Astrocyte (in vitro differentiated cells and primary cell): Measurements from ENCODE around the gene MAPRE2. TPM values are rescaled to one million over a fixed set of nuclear protein-coding genes. Genes with fewer than 3 reads are reported as not detected.

Experiments used
- DNase-seq: peaks from one replicate; pipeline ENCODE4 v3.0.0-alpha.2; 2010; ENCODE audit warnings: low read depth
- FAIRE-seq: peaks from 2 replicates; lab custom pipeline; 2011; peaks lifted over from hg19 to GRCh38; lab: Jason Lieb, UNC
- H2AFZ ChIP-seq: 2 replicates; pipeline ENCODE4 v1.6.0; 2012; ENCODE audit warnings: low read depth, low read length, inconsistent platforms
- H3K27ac ChIP-seq: 2 replicates; pipeline ENCODE4 v1.5.1; 2011; ENCODE audit warnings: low read depth, low read length, inconsistent platforms
- H3K27me3 ChIP-seq: 2 replicates; pipeline ENCODE4 v1.6.0; 2011; ENCODE audit warnings: low read length, inconsistent platforms; ENCODE audit not compliant: insufficient read depth
- H3K36me3 ChIP-seq: 2 replicates; pipeline ENCODE4 v1.5.1; 2011; ENCODE audit warnings: low read length, inconsistent platforms; ENCODE audit not compliant: insufficient read depth
- H3K4me1 ChIP-seq: 2 replicates; pipeline ENCODE4 v1.5.1; 2011; ENCODE audit warnings: low read length, inconsistent platforms; ENCODE audit not compliant: insufficient read depth
- H3K4me2 ChIP-seq: 2 replicates; pipeline ENCODE4 v1.6.0; 2012; ENCODE audit warnings: low read length, inconsistent platforms
- H3K4me3 ChIP-seq: 2 replicates; pipeline ENCODE4 v1.5.1; 2011; ENCODE audit warnings: low read depth, mild to moderate bottlenecking, low read length, inconsistent platforms; ENCODE audit not compliant: insufficient read depth
- H3K79me2 ChIP-seq: 2 replicates; pipeline ENCODE4 v1.6.0; 2012; ENCODE audit warnings: mild to moderate bottlenecking, low read length, inconsistent platforms; ENCODE audit not compliant: insufficient read depth
- H3K9ac ChIP-seq: 2 replicates; pipeline ENCODE4 v1.6.0; 2012; ENCODE audit warnings: mild to moderate bottlenecking, low read length, inconsistent platforms
- H3K9me3 ChIP-seq: 2 replicates; pipeline ENCODE4 v1.5.1; 2012; ENCODE audit warnings: low read depth, mild to moderate bottlenecking, low read length, inconsistent platforms; ENCODE audit not compliant: insufficient read depth
- H4K20me1 ChIP-seq: 2 replicates; pipeline ENCODE4 v1.6.0; 2012; ENCODE audit warnings: low read length, inconsistent platforms; ENCODE audit not compliant: insufficient read depth
- H3K27ac Mint-ChIP-seq: one replicate; pipeline ENCODE4 v1.8.0; 2021; ENCODE audit warnings: mild to moderate bottlenecking, mixed read lengths; ENCODE audit not compliant: unreplicated experiment
- H3K27me3 Mint-ChIP-seq: one replicate; pipeline ENCODE4 v1.8.0; 2021; ENCODE audit warnings: low read depth, mixed read lengths; ENCODE audit not compliant: unreplicated experiment
- H3K36me3 Mint-ChIP-seq: one replicate; pipeline ENCODE4 v1.8.0; 2021; ENCODE audit warnings: low read depth, mixed read lengths; ENCODE audit not compliant: unreplicated experiment
- H3K4me1 Mint-ChIP-seq: one replicate; pipeline ENCODE4 v1.8.0; 2021; ENCODE audit warnings: low read depth, mixed read lengths; ENCODE audit not compliant: unreplicated experiment
- H3K4me3 Mint-ChIP-seq: one replicate; pipeline ENCODE4 v1.8.0; 2021; ENCODE audit warnings: mild to moderate bottlenecking, moderate library complexity, mixed read lengths; ENCODE audit not compliant: unreplicated experiment
- H3K9me3 Mint-ChIP-seq: one replicate; pipeline ENCODE4 v1.8.0; 2021; ENCODE audit warnings: mild to moderate bottlenecking, mixed read lengths; ENCODE audit not compliant: unreplicated experiment
- EZH2 ChIP-seq: IDR thresholded peaks from 2 replicates; pipeline ENCODE4 v1.6.1; 2012; ENCODE audit warnings: mild to moderate bottlenecking, low read length, inconsistent platforms; ENCODE audit not compliant: insufficient read depth
- total RNA-seq: library from RNA; stranded (reverse); gene quantifications from 2 replicates; pipeline ENCODE4 v1.2.1, GENCODE V29; 2021
- TF ChIP-seq, protein P1 (sequence below): IDR thresholded peaks from 2 replicates; pipeline ENCODE4 v1.5.1; 2011; ENCODE audit warnings: low read depth, mild to moderate bottlenecking, inconsistent platforms, low read length, moderate library complexity; ENCODE audit not compliant: insufficient read depth

MAPRE2 gene
- total RNA-seq, 1 donor from 2014 or later: 33.8 TPM

GRCh38 chr18:35142275-35142615, 101.0 kb downstream of the MAPRE2 start:
- no peak for TF ChIP-seq EZH2
- TF ChIP-seq, protein P1, sequence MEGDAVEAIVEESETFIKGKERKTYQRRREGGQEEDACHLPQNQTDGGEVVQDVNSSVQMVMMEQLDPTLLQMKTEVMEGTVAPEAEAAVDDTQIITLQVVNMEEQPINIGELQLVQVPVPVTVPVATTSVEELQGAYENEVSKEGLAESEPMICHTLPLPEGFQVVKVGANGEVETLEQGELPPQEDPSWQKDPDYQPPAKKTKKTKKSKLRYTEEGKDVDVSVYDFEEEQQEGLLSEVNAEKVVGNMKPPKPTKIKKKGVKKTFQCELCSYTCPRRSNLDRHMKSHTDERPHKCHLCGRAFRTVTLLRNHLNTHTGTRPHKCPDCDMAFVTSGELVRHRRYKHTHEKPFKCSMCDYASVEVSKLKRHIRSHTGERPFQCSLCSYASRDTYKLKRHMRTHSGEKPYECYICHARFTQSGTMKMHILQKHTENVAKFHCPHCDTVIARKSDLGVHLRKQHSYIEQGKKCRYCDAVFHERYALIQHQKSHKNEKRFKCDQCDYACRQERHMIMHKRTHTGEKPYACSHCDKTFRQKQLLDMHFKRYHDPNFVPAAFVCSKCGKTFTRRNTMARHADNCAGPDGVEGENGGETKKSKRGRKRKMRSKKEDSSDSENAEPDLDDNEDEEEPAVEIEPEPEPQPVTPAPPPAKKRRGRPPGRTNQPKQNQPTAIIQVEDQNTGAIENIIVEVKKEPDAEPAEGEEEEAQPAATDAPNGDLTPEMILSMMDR: no peak
- Histone ChIP-seq H3K9ac (no peak overlapping the region), H3K4me2 (no peak overlapping the region), H3K79me2 (no peaks in the 10 kb centered on the region), H3K4me1 (no peaks in the 10 kb centered on the region), H2AFZ (no peak overlapping the region), H3K9me3 (no peaks in the 10 kb centered on the region), H3K27me3 (no peaks in the 10 kb centered on the region), H4K20me1 (no peaks in the 10 kb centered on the region), H3K27ac (no peak overlapping the region), H3K36me3 (no peaks in the 10 kb centered on the region), H3K4me3 (no peak overlapping the region)
- Mint-ChIP-seq H3K4me3 (no peak overlapping the region), H3K36me3 (peaks cover 20% of the 10 kb centered on the region), H3K4me1 (no peaks in the 10 kb centered on the region), H3K27me3 (no peaks in the 10 kb centered on the region), H3K27ac (no peak overlapping the region), H3K9me3 (peaks cover under 1% of the 10 kb centered on the region)
- FAIRE-seq (no peak), DNase-seq (no peak)

DNA sequence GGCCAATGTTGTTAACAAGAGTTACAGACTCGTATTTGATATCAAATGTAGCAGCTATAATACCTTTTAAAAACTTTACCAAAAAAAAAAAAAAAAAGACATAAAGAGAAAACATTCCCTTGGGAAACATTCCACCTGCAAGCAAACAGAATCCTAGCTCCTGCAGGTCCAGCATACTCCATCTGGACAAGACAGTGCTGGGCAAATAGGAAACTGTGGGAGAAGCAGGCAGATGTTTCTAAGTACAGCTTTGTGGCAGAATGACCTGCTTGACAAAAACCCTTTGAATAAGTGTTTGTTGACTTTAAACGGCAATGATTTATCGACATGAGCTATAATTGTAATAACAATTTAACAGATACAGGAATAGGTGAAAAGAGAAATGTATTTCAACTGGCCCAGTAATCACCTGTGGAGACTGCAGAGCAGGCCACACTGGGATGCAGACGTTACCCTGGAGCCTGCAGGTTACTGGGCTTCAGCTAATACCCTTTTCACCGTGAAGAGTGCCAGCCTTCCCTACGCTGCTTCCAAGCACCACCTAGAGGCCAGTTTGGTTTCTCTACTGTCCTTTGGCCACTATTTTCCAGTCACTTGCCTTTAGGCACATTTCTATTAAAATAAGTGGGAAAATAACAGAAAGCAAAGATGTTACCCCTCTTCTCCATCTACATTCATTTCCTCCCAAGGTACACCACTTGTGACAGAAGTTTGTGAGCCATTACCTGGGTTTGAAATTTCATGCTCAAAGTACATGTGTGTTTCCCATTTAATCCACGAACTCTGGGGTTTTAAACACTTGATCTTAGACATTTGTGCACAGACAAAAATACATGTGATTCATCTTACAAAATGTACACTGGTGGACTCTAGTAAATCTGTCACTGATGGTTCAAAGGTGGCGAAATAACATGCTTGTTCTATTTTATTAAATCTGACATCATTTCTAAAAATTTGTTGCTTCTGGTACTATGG, 102.7 kb downstream of the MAPRE2 start:
- H3K27ac Mint-ChIP-seq: no peak overlapping the region

More for the DNA sequence above, 102.7 kb downstream of the MAPRE2 start:
- no peak overlapping the region for H3K4me3 Mint-ChIP-seq
- Histone ChIP-seq H3K9ac (no peak overlapping the region), H2AFZ (no peak overlapping the region), H3K4me1 (no peaks in the 10 kb centered on the region), H3K27ac (no peak overlapping the region), H3K36me3 (no peaks in the 10 kb centered on the region), H3K9me3 (no peaks in the 10 kb centered on the region), H3K4me3 (no peak overlapping the region), H3K4me2 (no peak overlapping the region), H4K20me1 (no peaks in the 10 kb centered on the region), H3K79me2 (no peaks in the 10 kb centered on the region), H3K27me3 (no peaks in the 10 kb centered on the region)
- H3K27me3 Mint-ChIP-seq: no peaks in the 10 kb centered on the region
- peaks cover 7% of the 10 kb centered on the region for H3K36me3 Mint-ChIP-seq
- DNase-seq: peak; percentile 32
- TF ChIP-seq EZH2: no peak
- TF ChIP-seq, protein P1: peak; percentile 80
- H3K4me1 Mint-ChIP-seq: no peaks in the 10 kb centered on the region
- FAIRE-seq: peak; percentile 56
- H3K9me3 Mint-ChIP-seq: peaks cover 8% of the 10 kb centered on the region
